ENCODE measurements around the gene CHMP1A.
"Not testable (repeated sequence)": the region's sequence is repeated elsewhere in the genome, so short reads cannot be mapped to it uniquely, and the experiment has no call there.

The CHMP1A gene

GRCh38 chr16:89678258-89678657 lies 20.8 kb upstream of the CHMP1A start:
- TF ChIP-seq ZNF274 (IDR thresholded peaks at IDR 0.05; ENCODE audit: low read depth, low read length) = no peak
- no peak for TF ChIP-seq YY1 (IDR thresholded peaks at IDR 0.05; ENCODE audit: insufficient read depth, insufficient read length)
- no peak for TF ChIP-seq SUZ12 (IDR thresholded peaks at IDR 0.05; ENCODE audit: extremely low read depth, insufficient read depth, insufficient read length)
- Histone ChIP-seq H3K36me3 (ENCODE audit: insufficient read depth, insufficient read length, low read length) (peaks cover 26% of the 10 kb centered on the region), H3K4me3 (ENCODE audit: insufficient read length, low read depth) (no peak overlapping the region), H3K4me1 (ENCODE audit: insufficient read depth, insufficient read length) (no peaks in the 10 kb centered on the region), H3K9me3 (ENCODE audit: insufficient read depth, low read length) (peaks cover 61% of the 10 kb centered on the region), H3K9ac (ENCODE audit: insufficient read length, low read depth) (no peak overlapping the region), H3K27me3 (ENCODE audit: insufficient read depth, insufficient read length) (no peaks in the 10 kb centered on the region)
- no peak for DNase-seq (ENCODE audit: low read depth, low spot score)

- no peak for DNase-seq (ENCODE audit: low read depth, low spot score)
- peaks cover 13% of the 10 kb centered on the region for H3K9me3 ChIP-seq (ENCODE audit: insufficient read depth, low read length)
- peaks cover 8% of the 10 kb centered on the region for H3K4me1 ChIP-seq (ENCODE audit: insufficient read depth, insufficient read length)
- H3K36me3 ChIP-seq (ENCODE audit: insufficient read depth, insufficient read length, low read length) = peaks cover 36% of the 10 kb centered on the region
- H3K9ac ChIP-seq (ENCODE audit: insufficient read length, low read depth) = no peak overlapping the region
- no peaks in the 10 kb centered on the region for H3K27me3 ChIP-seq (ENCODE audit: insufficient read depth, insufficient read length)
- no peak overlapping the region for H3K4me3 ChIP-seq (ENCODE audit: insufficient read length, low read depth)
- TF ChIP-seq ZNF274 (IDR thresholded peaks at IDR 0.05; ENCODE audit: low read depth, low read length) (no peak), SUZ12 (IDR thresholded peaks at IDR 0.05; ENCODE audit: extremely low read depth, insufficient read depth, insufficient read length) (no peak), YY1 (IDR thresholded peaks at IDR 0.05; ENCODE audit: insufficient read depth, insufficient read length) (no peak)
These were observed 14.9 kb upstream of the CHMP1A start for GRCh38 chr16:89672177-89672941.

GRCh38 chr16:89671565-89671964 lies 14.1 kb upstream of the CHMP1A start:
- not testable (repeated sequence) for H3K4me3 ChIP-seq (ENCODE audit: insufficient read length, low read depth); H3K9ac ChIP-seq (ENCODE audit: insufficient read length, low read depth); H3K4me1 ChIP-seq (ENCODE audit: insufficient read depth, insufficient read length); DNase-seq (ENCODE audit: low read depth, low spot score); H3K9me3 ChIP-seq (ENCODE audit: insufficient read depth, low read length); H3K27me3 ChIP-seq (ENCODE audit: insufficient read depth, insufficient read length)
- peaks cover 36% of the 10 kb centered on the region for H3K36me3 ChIP-seq (ENCODE audit: insufficient read depth, insufficient read length, low read length)

GRCh38 chr16:89670496-89671431 lies 13.3 kb upstream of the CHMP1A start:
- DNase-seq (ENCODE audit: low read depth, low spot score) = no peak
- no peak overlapping the region for H3K4me3 ChIP-seq (ENCODE audit: insufficient read length, low read depth)
- peaks cover 44% of the 10 kb centered on the region for H3K36me3 ChIP-seq (ENCODE audit: insufficient read depth, insufficient read length, low read length)
- no peak for TF ChIP-seq SUZ12 (IDR thresholded peaks at IDR 0.05; ENCODE audit: extremely low read depth, insufficient read depth, insufficient read length)
- no peak for TF ChIP-seq ZNF274 (IDR thresholded peaks at IDR 0.05; ENCODE audit: low read depth, low read length)
- TF ChIP-seq YY1 (IDR thresholded peaks at IDR 0.05; ENCODE audit: insufficient read depth, insufficient read length) = no peak
- H3K9ac ChIP-seq (ENCODE audit: insufficient read length, low read depth) = no peak overlapping the region
- no peaks in the 10 kb centered on the region for H3K27me3 ChIP-seq (ENCODE audit: insufficient read depth, insufficient read length)
- H3K9me3 ChIP-seq (ENCODE audit: insufficient read depth, low read length) = peaks cover 14% of the 10 kb centered on the region; the same call in 1 of the 2 replicates
- H3K4me1 ChIP-seq (ENCODE audit: insufficient read depth, insufficient read length) = peaks cover 8% of the 10 kb centered on the region

- Histone ChIP-seq H3K4me3 (ENCODE audit: insufficient read length, low read depth) (no peak overlapping the region), H3K27me3 (ENCODE audit: insufficient read depth, insufficient read length) (no peaks in the 10 kb centered on the region), H3K9me3 (ENCODE audit: insufficient read depth, low read length) (peaks cover 17% of the 10 kb centered on the region; the same call in 1 of the 2 replicates), H3K36me3 (ENCODE audit: insufficient read depth, insufficient read length, low read length) (peaks cover 48% of the 10 kb centered on the region), H3K4me1 (ENCODE audit: insufficient read depth, insufficient read length) (peaks cover 8% of the 10 kb centered on the region), H3K9ac (ENCODE audit: insufficient read length, low read depth) (no peak overlapping the region)
- TF ChIP-seq ZNF274 (IDR thresholded peaks at IDR 0.05; ENCODE audit: low read depth, low read length) (no peak), SUZ12 (IDR thresholded peaks at IDR 0.05; ENCODE audit: extremely low read depth, insufficient read depth, insufficient read length) (no peak), YY1 (IDR thresholded peaks at IDR 0.05; ENCODE audit: insufficient read depth, insufficient read length) (no peak)
- DNase-seq (ENCODE audit: low read depth, low spot score) = no peak
These were observed 12.2 kb upstream of the CHMP1A start for GRCh38 chr16:89669755-89670154.

GRCh38 chr16:89668790-89669158 lies 11.3 kb upstream of the CHMP1A start:
- Histone ChIP-seq H3K4me3 (ENCODE audit: insufficient read length, low read depth) (no peak overlapping the region), H3K36me3 (ENCODE audit: insufficient read depth, insufficient read length, low read length) (peaks cover 52% of the 10 kb centered on the region), H3K4me1 (ENCODE audit: insufficient read depth, insufficient read length) (peaks cover 8% of the 10 kb centered on the region), H3K27me3 (ENCODE audit: insufficient read depth, insufficient read length) (no peaks in the 10 kb centered on the region), H3K9ac (ENCODE audit: insufficient read length, low read depth) (no peak overlapping the region), H3K9me3 (ENCODE audit: insufficient read depth, low read length) (peaks cover 17% of the 10 kb centered on the region; the same call in 1 of the 2 replicates)
- TF ChIP-seq SUZ12 (IDR thresholded peaks at IDR 0.05; ENCODE audit: extremely low read depth, insufficient read depth, insufficient read length) = no peak
- TF ChIP-seq YY1 (IDR thresholded peaks at IDR 0.05; ENCODE audit: insufficient read depth, insufficient read length) = no peak
- TF ChIP-seq ZNF274 (IDR thresholded peaks at IDR 0.05; ENCODE audit: low read depth, low read length) = no peak
- DNase-seq (ENCODE audit: low read depth, low spot score) = no peak

GRCh38 chr16:89667633-89668032 lies 10.1 kb upstream of the CHMP1A start:
- Histone ChIP-seq H3K9ac (ENCODE audit: insufficient read length, low read depth) (no peak overlapping the region), H3K4me3 (ENCODE audit: insufficient read length, low read depth) (no peak overlapping the region), H3K4me1 (ENCODE audit: insufficient read depth, insufficient read length) (peaks cover 8% of the 10 kb centered on the region), H3K27me3 (ENCODE audit: insufficient read depth, insufficient read length) (no peaks in the 10 kb centered on the region), H3K36me3 (ENCODE audit: insufficient read depth, insufficient read length, low read length) (peaks cover 59% of the 10 kb centered on the region), H3K9me3 (ENCODE audit: insufficient read depth, low read length) (peaks cover 17% of the 10 kb centered on the region; the same call in 1 of the 2 replicates)
- DNase-seq (ENCODE audit: low read depth, low spot score) = no peak
- TF ChIP-seq ZNF274 (IDR thresholded peaks at IDR 0.05; ENCODE audit: low read depth, low read length) = no peak
- TF ChIP-seq SUZ12 (IDR thresholded peaks at IDR 0.05; ENCODE audit: extremely low read depth, insufficient read depth, insufficient read length) = no peak
- no peak for TF ChIP-seq YY1 (IDR thresholded peaks at IDR 0.05; ENCODE audit: insufficient read depth, insufficient read length)

- DNase-seq (ENCODE audit: low read depth, low spot score); H3K4me3 ChIP-seq (ENCODE audit: insufficient read length, low read depth); H3K4me1 ChIP-seq (ENCODE audit: insufficient read depth, insufficient read length); H3K9ac ChIP-seq (ENCODE audit: insufficient read length, low read depth); H3K27me3 ChIP-seq (ENCODE audit: insufficient read depth, insufficient read length): not testable (repeated sequence)
- Histone ChIP-seq H3K9me3 (ENCODE audit: insufficient read depth, low read length) (peaks cover 17% of the 10 kb centered on the region; the same call in 1 of the 2 replicates), H3K36me3 (ENCODE audit: insufficient read depth, insufficient read length, low read length) (peaks cover 62% of the 10 kb centered on the region)
These were observed 9.5 kb upstream of the CHMP1A start for GRCh38 chr16:89667000-89667399.

- not testable (repeated sequence) for H3K4me3 ChIP-seq (ENCODE audit: insufficient read length, low read depth); H3K9ac ChIP-seq (ENCODE audit: insufficient read length, low read depth); H3K4me1 ChIP-seq (ENCODE audit: insufficient read depth, insufficient read length); H3K27me3 ChIP-seq (ENCODE audit: insufficient read depth, insufficient read length); DNase-seq (ENCODE audit: low read depth, low spot score)
- Histone ChIP-seq H3K9me3 (ENCODE audit: insufficient read depth, low read length) (peaks cover 17% of the 10 kb centered on the region; the same call in 1 of the 2 replicates), H3K36me3 (ENCODE audit: insufficient read depth, insufficient read length, low read length) (peaks cover 75% of the 10 kb centered on the region)
These were observed 6.7 kb upstream of the CHMP1A start for GRCh38 chr16:89664238-89664637.
